Stimulated activated CD4-positive, alpha-beta T cell treated with anti-CD3 and anti-CD28 coated beads, TNF-alpha, amount 100 ng/mL, for 48 hours (primary cell): ENCODE measurements around the gene ATP6V0A1.
A peak's percentile ranks its signal among the peaks of the same experiment; 100 is the strongest.
"Not testable (repeated sequence)": the region's sequence is repeated elsewhere in the genome, so short reads cannot be mapped to it uniquely, and the experiment has no call there.

Source experiments
- DNase-seq, 3 donors: peaks; one replicate each; pipeline ENCODE4 v3.0.0-alpha.2; 2020; ENCODE audit warnings: low read depth in 3 of 3

ATP6V0A1 gene

DNA sequence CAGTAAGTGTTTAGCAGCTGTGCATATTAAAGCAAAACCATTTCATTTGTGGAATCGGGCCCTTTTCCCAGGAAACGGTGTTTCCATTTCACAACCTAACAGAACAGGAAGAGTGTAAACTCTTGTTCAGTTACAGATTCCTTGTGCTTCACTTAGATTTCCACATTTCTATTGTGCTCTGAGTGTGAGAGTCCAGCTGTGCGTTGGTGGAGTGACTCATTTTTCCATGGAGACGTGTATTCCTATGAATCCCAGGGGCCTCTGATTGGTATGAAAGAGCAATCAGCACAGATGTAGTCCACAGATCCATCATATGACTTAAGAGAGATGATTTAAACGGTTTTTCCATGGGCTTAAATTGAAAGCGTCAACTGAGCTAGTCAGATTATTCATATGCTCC, 22.3 kb upstream of the ATP6V0A1 start:
- no peak for DNase-seq

GRCh38 chr17:42438600-42439567, 19.8 kb upstream of the ATP6V0A1 start:
- DNase-seq, result peak in 1 of 3 donors; percentile 27

GRCh38 chr17:42441371-42442195, 17.1 kb upstream of the ATP6V0A1 start:
- DNase-seq, result no peak

DNA sequence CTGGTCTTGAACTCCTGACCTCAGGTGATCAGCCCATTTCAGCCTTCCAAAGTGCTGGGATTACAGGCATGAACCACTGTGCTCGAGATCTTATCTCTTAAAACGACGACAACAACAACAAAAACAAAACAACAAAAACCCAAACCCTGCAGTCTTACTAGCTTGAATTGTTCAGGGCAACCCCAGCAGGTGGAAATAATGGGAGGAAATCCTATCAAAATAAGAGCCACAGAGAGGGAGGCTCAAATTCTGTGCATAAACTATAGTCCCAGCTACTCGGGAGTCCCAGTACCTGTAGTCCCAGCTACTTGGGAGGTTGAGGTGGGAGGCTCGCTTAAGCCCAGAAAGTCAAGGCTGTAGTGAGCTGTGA, 16.5 kb upstream of the ATP6V0A1 start:
- DNase-seq, result no peak

- DNase-seq, result not testable (repeated sequence)
Observed at GRCh38 chr17:42449176-42449575, 9.5 kb upstream of the ATP6V0A1 start.

- not testable (repeated sequence) for DNase-seq
Observed at GRCh38 chr17:42449838-42450237, 8.8 kb upstream of the ATP6V0A1 start.

GRCh38 chr17:42451270-42451669, 7.4 kb upstream of the ATP6V0A1 start:
- not testable (repeated sequence) for DNase-seq

GRCh38 chr17:42453439-42453838, 5.2 kb upstream of the ATP6V0A1 start:
- DNase-seq, result no peak

DNA sequence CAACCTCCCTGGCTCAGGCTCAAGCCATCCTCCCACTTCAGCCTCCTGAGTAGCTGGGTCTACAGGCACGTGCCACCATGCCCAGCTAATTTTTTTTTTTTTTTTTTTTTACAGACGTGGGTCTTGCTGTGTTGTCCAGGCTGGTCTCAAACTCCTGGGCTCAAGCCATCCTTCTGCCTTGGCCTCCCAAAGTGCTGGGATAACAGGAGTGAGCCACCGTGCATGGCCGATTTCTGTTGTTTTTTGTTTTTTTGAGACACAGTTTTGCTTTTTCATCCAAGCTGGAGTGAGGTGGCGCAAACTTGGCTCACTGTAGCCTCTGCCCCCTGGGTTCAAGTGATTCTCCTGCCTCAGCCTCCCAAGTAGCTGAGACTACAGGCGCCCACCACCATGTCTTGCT, 3.7 kb upstream of the ATP6V0A1 start:
- not testable (repeated sequence) for DNase-seq

DNA sequence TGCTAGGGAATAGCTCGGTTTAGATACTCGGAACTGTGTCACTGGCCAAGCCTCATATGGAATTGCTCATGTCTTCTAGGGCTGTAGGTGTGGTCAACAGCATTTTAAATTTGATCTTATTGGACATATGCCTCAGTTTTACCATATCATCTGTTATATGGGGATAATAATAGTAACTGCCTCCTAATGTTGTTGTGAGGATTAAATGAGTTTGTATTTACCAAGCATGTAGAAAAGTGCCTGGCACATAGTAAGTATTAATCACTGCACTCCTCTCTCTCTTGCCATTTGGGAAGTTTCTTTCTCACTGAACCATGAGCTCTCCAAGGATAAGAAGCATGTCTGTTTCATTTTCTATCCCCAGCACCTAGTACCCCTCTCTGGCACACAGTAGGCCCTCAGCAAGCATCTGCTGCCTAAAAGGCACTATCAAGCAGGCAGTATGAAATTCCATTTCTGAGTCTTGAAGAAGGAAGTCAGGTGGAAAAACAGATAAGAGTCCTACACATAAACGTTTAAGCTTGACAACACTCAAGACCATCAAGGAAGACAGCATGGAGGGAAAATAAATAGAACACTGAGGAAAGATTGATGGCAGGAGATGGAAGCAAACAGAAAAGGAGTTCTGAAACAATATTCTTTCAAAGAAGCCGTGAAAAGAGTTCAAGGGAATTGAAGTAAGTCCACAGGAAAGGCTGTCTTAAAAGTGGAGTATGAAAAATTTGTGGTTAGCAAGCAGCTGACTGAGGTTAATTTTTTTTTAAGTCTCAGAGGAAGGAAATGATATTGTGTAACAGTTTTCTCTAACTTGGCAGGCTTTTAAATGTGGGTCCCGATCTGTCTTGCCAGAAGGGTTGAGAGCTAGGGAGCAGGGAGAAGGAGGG, 2.2 kb upstream of the ATP6V0A1 start:
- no peak for DNase-seq

DNA sequence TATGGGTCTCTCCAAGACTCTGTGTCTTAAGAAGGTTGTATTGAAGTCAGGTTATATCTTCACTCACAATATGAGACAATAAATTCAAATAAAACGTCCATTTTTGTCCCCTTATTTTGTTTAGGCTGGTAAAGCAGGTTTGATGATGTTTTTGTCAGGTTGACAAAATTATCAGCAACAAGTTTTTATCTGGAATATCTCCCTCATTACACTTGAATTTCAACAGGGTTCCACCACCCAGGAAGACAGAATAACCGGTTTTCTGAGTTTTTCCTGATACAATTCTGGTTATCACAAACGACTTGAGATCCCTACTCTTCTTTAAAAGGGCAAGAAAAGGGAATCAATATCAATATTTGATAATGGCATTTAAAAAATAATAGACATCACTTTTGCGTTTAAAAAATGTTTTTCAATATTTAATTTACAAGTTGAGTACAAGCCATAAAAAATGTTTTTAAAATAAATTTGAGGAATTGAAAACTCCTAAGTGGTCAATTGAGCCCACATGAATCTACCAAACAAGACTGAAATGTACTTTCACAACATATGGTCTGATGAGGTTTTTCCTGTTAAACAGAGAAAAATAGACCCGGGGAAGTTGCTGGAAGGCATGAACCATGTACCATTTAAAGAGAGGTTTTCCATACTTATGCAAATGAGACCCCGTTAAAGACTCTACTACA, 1.4 kb upstream of the ATP6V0A1 start:
- no peak for DNase-seq

GRCh38 chr17:42459256-42459800, 650 bp downstream of the ATP6V0A1 start:
- peak in 1 of 3 donors; percentile 24 for DNase-seq

- DNase-seq, result no peak
Observed at GRCh38 chr17:42459801-42460281, 1.2 kb downstream of the ATP6V0A1 start.

GRCh38 chr17:42460371-42460770, 1.7 kb downstream of the ATP6V0A1 start:
- no peak for DNase-seq

DNA sequence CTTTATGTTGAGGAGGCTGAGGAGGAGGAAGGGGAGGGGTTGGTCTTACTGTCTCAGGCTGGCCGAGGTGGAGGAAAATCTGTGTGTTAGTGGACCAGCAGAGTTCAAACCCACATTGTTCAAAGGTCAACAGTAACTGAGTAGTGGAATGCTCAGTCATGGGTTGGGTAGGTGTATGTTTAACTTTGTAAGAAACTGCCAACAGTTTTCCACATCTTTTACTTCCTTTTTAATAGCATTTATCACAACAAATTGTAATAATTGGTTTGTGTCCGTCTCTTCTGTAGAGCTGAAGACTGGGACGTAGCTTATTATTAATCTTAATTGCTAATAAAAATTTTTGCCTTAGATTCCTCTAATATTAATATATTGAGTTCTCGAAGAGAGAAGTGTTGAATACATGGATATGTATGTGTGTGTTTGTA, 5.3 kb downstream of the ATP6V0A1 start:
- DNase-seq, result no peak

- no peak for DNase-seq
Observed at GRCh38 chr17:42467889-42468288, 9.2 kb downstream of the ATP6V0A1 start.

DNA sequence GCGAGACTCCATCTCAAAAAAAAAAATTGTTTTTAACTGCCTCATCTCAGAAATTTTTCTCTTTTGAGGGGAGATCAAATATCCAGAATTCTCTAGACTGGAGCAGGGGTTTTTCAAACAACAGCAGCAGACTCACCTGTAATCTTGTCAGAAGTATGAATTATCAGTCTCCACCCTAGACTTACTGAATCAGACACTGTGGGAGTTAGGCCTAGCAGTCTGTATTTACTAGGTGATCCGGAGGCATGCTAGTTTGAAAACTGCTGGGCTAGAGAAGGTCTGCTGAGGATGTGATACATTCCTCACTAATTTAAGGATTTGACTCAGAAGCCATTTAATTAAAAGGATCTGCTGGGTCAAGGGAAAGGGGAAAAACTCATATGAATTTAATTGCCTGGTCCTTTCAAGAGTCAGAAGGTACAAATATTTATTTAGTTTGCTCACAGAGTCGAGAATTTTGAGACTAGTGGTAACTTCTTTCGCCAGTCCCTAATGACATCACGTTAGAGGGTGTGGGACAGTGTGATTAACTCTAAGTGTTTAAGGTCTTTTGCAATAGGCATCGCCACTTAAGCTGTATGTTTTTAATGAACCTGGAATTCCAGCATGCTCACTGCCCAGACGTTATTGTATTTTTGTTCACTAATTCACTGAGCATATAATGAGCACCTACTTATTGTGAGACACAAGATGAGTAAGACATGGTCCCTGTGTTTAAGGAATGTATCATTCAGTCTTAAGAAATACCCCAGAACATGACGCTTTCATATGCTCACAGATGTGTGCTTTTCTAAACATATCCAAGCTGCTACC, 14.2 kb downstream of the ATP6V0A1 start:
- no peak for DNase-seq

GRCh38 chr17:42474276-42474675, 15.6 kb downstream of the ATP6V0A1 start:
- DNase-seq, result no peak

DNA sequence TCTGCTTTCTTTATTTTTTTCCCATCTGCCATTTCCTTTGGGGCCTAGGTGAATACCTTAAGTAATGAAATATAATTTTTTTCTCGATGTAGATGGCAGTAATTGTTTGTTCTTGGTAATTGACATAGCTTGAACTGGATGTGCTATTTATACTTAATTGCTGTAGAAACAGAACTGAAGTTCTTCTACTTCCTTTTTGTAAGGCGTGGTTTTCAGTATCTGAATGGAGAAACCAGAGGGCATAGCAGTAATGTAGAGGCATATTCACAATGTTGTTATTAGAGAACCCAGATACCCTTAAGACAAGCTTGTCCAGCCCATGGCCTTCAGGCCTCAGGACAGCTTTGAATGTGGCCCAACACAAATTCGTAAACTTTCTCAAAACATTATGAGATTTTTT, 16.4 kb downstream of the ATP6V0A1 start:
- no peak for DNase-seq

DNA sequence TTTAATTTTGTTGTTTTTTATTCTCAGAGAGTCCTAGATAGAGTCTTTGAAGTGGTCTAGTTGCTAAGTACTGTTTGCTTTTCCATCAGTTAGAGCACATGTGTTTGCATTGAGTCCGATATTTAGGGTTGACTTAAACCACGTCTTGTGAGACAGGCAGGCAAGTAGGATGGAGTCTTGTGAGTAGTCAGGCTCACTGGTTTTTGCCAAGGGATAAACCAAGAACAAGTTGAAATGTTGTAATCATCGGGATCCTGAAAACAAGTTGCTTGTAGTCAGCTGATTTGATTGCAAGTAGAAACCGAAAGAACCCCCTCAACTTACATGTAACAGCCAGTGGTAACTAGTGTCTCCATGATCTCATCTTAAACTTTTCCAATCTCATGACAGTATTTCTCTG, 17.2 kb downstream of the ATP6V0A1 start:
- DNase-seq, result no peak
